Measurements from ENCODE around the gene TMEM208. TPM values are rescaled to one million over a fixed set of nuclear protein-coding genes. Genes with fewer than 3 reads are reported as not detected.

Gene TMEM208
- total RNA-seq, 1 experiment from 2014 or later: 53.5 TPM

DNA sequence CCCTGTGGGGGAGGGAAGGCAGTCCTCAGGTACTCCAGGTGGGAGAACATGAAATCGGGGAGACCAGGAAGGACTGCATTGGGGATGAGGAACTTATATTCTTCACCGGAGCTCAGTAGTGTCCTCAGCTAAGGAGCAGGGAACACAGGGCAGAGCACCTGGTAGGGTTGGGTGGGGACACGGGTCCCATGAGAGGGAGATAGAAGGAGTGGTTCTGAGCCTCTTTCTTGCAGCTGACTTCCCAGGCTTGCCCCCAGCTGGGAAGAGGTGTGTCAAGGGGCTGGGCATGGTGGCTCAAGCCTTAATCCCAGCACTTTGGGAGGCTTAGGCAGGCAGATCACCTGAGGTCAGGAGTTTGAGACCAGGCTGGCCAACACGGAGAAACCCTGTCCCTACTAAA lies 18.3 kb downstream of the TMEM208 start:
- BruUV-seq (replicated peaks): TSS peak; percentile 34
- TF ChIP-seq, protein P1, sequence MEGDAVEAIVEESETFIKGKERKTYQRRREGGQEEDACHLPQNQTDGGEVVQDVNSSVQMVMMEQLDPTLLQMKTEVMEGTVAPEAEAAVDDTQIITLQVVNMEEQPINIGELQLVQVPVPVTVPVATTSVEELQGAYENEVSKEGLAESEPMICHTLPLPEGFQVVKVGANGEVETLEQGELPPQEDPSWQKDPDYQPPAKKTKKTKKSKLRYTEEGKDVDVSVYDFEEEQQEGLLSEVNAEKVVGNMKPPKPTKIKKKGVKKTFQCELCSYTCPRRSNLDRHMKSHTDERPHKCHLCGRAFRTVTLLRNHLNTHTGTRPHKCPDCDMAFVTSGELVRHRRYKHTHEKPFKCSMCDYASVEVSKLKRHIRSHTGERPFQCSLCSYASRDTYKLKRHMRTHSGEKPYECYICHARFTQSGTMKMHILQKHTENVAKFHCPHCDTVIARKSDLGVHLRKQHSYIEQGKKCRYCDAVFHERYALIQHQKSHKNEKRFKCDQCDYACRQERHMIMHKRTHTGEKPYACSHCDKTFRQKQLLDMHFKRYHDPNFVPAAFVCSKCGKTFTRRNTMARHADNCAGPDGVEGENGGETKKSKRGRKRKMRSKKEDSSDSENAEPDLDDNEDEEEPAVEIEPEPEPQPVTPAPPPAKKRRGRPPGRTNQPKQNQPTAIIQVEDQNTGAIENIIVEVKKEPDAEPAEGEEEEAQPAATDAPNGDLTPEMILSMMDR (IDR thresholded peaks at IDR 0.05; ENCODE audit: unreplicated experiment): no peak
- DNase-seq: no peak
- CTCF ChIA-PET: interaction anchor here (1.4 kb wide), 1 partner anchor 32 kb away, joined by 3 read pairs; no protein-coding TSS in a partner anchor
- peaks cover 62% of the 10 kb centered on the region for H3K4me1 Mint-ChIP-seq (ENCODE audit: low read depth, unreplicated experiment)
- peak overlapping the region; percentile 9 for H3K4me3 Mint-ChIP-seq (ENCODE audit: low read depth, unreplicated experiment)
- no peaks in the 10 kb centered on the region for H3K9me3 Mint-ChIP-seq (ENCODE audit: low read depth, unreplicated experiment)
- H3K36me3 Mint-ChIP-seq (ENCODE audit: insufficient read depth, unreplicated experiment): peaks cover 47% of the 10 kb centered on the region
- H3K27me3 Mint-ChIP-seq (ENCODE audit: unreplicated experiment): peaks cover 30% of the 10 kb centered on the region
- intact Hi-C loops (cut with micrococcal nuclease; ENCODE audit: unreplicated experiment): no loop called here
- H3K27ac Mint-ChIP-seq (ENCODE audit: unreplicated experiment): peak overlapping the region; percentile 20

DNA sequence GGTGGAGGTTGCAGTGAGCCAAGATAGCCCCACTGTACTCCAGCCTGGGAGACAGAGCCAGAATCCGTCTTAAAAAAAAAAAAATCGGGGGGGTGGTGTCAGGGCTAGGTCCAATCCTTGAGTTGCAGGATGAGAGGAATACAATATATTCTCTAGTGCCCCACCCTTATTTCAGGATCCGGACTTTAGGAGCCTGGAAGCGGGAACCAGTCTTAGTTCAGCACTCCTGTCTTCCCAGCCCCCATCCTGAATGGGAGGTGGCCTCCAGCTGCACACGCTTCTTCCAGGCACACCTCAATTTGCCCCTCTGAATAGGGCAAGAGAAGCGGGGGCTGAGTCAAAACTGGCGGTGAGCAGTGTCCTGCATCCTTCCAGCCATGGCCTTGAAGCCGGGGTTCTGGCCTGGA lies 18.7 kb downstream of the TMEM208 start:
- Mint-ChIP-seq H3K4me1 (ENCODE audit: low read depth, unreplicated experiment) (peaks cover 65% of the 10 kb centered on the region), H3K9me3 (ENCODE audit: low read depth, unreplicated experiment) (no peaks in the 10 kb centered on the region), H3K27me3 (ENCODE audit: unreplicated experiment) (peaks cover 35% of the 10 kb centered on the region), H3K27ac (ENCODE audit: unreplicated experiment) (no peak overlapping the region), H3K4me3 (ENCODE audit: low read depth, unreplicated experiment) (peak overlapping the region; percentile 94), H3K36me3 (ENCODE audit: insufficient read depth, unreplicated experiment) (peaks cover 47% of the 10 kb centered on the region)
- intact Hi-C loops (cut with micrococcal nuclease; ENCODE audit: unreplicated experiment): loop anchor here (2.0 kb wide), 1 partner anchor 19 kb away; the partner anchor contains the start of gene TMEM208
- TF ChIP-seq, protein P1 (IDR thresholded peaks at IDR 0.05; ENCODE audit: unreplicated experiment): no peak
- BruUV-seq (replicated peaks): no TSS peak
- CTCF ChIA-PET: interaction anchor here (0.7 to 3.0 kb wide), 4 partner anchors 19 to 182 kb away, joined by 3 to 11 read pairs (median 8); partner anchors contain the start of genes TMEM208 and TPPP3
- no peak for DNase-seq

DNA sequence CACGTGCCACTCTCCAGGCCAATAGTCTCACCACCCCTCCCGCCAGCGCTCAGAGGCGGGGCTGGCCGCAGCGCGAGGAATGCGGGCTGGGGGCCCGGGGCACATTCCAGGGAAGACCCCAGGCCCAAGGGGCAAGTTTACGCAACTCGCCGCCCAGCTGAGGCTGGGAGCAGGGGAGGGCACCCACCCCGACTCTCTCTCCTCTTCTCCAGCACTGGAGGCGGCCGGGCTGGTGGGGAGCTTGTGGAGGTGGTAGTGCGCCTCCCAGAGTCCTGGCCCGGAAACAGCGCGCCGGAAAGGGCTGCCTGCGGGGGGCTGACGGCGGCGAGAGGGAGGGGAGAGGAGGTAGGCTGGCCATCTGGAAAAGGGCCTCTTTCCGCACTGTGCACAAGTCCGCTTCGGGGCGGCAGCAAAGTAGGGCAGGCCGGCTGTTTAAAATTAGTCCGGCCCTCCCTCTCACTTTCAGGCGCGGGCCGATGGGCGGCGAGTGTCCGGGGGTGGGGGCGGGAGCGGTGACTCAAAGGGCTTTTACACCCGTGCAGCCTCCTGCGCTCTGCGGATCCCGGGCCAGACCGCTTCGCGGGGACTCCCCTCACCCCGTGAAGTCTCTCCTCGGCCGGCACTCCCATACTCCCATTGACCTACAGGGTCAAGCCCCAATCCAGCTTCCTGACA lies 19.3 kb downstream of the TMEM208 start:
- peaks cover 62% of the 10 kb centered on the region for H3K4me1 Mint-ChIP-seq (ENCODE audit: low read depth, unreplicated experiment)
- H3K27me3 Mint-ChIP-seq (ENCODE audit: unreplicated experiment): peaks cover 38% of the 10 kb centered on the region
- peak; percentile 79 for DNase-seq
- peak overlapping the region; percentile 85 for H3K27ac Mint-ChIP-seq (ENCODE audit: unreplicated experiment)
- peaks cover 47% of the 10 kb centered on the region for H3K36me3 Mint-ChIP-seq (ENCODE audit: insufficient read depth, unreplicated experiment)
- peak overlapping the region; percentile 94 for H3K4me3 Mint-ChIP-seq (ENCODE audit: low read depth, unreplicated experiment)
- no peaks in the 10 kb centered on the region for H3K9me3 Mint-ChIP-seq (ENCODE audit: low read depth, unreplicated experiment)
- CTCF ChIA-PET: interaction anchor here (0.6 to 3.3 kb wide), 17 partner anchors 12 to 887 kb away, joined by 3 to 21 read pairs (median 5); partner anchors contain the start of genes E2F4, ELMO3, TMEM208 and TPPP3
- TF ChIP-seq, protein P1 (IDR thresholded peaks at IDR 0.05; ENCODE audit: unreplicated experiment): no peak
- BruUV-seq (replicated peaks): no TSS peak
- intact Hi-C loops (cut with micrococcal nuclease; ENCODE audit: unreplicated experiment): loop anchor here (2.0 kb wide), 1 partner anchor 19 kb away; the partner anchor contains the start of gene TMEM208

GRCh38 chr16:67246756-67247191 lies 19.8 kb downstream of the TMEM208 start:
- CTCF ChIA-PET: interaction anchor here (0.6 to 3.3 kb wide), 16 partner anchors 12 to 886 kb away, joined by 3 to 21 read pairs (median 6); partner anchors contain the start of genes E2F4, ELMO3 and TMEM208
- peak; percentile 96 for DNase-seq
- BruUV-seq (replicated peaks): TSS peak; percentile 60
- peaks cover 56% of the 10 kb centered on the region for H3K4me1 Mint-ChIP-seq (ENCODE audit: low read depth, unreplicated experiment)
- intact Hi-C loops (cut with micrococcal nuclease; ENCODE audit: unreplicated experiment): loop anchor here (2.0 kb wide), 1 partner anchor 20 kb away; the partner anchor contains the start of gene TMEM208
- H3K36me3 Mint-ChIP-seq (ENCODE audit: insufficient read depth, unreplicated experiment): peaks cover 47% of the 10 kb centered on the region
- TF ChIP-seq, protein P1 (IDR thresholded peaks at IDR 0.05; ENCODE audit: unreplicated experiment): no peak
- H3K9me3 Mint-ChIP-seq (ENCODE audit: low read depth, unreplicated experiment): no peaks in the 10 kb centered on the region
- H3K27me3 Mint-ChIP-seq (ENCODE audit: unreplicated experiment): peaks cover 38% of the 10 kb centered on the region
- H3K27ac Mint-ChIP-seq (ENCODE audit: unreplicated experiment): peak overlapping the region; percentile 85
- peak overlapping the region; percentile 94 for H3K4me3 Mint-ChIP-seq (ENCODE audit: low read depth, unreplicated experiment)
